ENCODE measurements around the gene F12. TPM values are rescaled to one million over a fixed set of nuclear protein-coding genes. Genes with fewer than 3 reads are reported as not detected.

Gene F12
- total RNA-seq, 1 experiment from 2014 or later, result not detected

GRCh38 chr5:177432839-177433657 lies 23.7 kb upstream of the F12 start:
- intact Hi-C loops (cut with micrococcal nuclease; ENCODE audit: unreplicated experiment), result no loop called here
- H3K27ac ChIP-seq (ENCODE audit: low read depth, low read length, poor library complexity, severe bottlenecking), result no peak overlapping the region
- ChIA-PET POLR2A (ENCODE audit: low non-redundant PET) (no interaction called here), CTCF (no interaction called here)
- H3K4me1 ChIP-seq (ENCODE audit: insufficient read depth, low read length, poor library complexity, severe bottlenecking), result peaks cover under 1% of the 10 kb centered on the region
- no peaks in the 10 kb centered on the region for H3K9me3 ChIP-seq (ENCODE audit: low read depth, low read length, poor library complexity, severe bottlenecking)
- no peak for TF ChIP-seq CTCF (conservative IDR thresholded peaks at IDR 0.05; ENCODE audit: low read depth, low read length)
- TF ChIP-seq EZH2 (IDR thresholded peaks at IDR 0.05; ENCODE audit: borderline replicate concordance, low read depth, low read length, poor library complexity, severe bottlenecking), result no peak
- no peaks in the 10 kb centered on the region for H3K27me3 ChIP-seq (replicated peaks; ENCODE audit: insufficient read depth, low read depth, low read length, poor library complexity)
- BruUV-seq (replicated peaks), result no TSS peak
- H3K4me3 ChIP-seq (ENCODE audit: low read depth, low read length, poor library complexity, severe bottlenecking), result no peak overlapping the region
- DNase-seq (ENCODE audit: low spot score), result no peak
- H3K36me3 ChIP-seq (ENCODE audit: insufficient read depth, low read length, poor library complexity, severe bottlenecking), result peaks cover 26% of the 10 kb centered on the region

GRCh38 chr5:177432143-177432838 lies 22.9 kb upstream of the F12 start:
- TF ChIP-seq CTCF (conservative IDR thresholded peaks at IDR 0.05; ENCODE audit: low read depth, low read length) (no peak), EZH2 (IDR thresholded peaks at IDR 0.05; ENCODE audit: borderline replicate concordance, low read depth, low read length, poor library complexity, severe bottlenecking) (no peak)
- CTCF ChIA-PET, result interaction anchor here (0.6 kb wide), 1 partner anchor 127 kb away, joined by 4 read pairs; no protein-coding TSS in a partner anchor

GRCh38 chr5:177431317-177432142 lies 22.2 kb upstream of the F12 start:
- DNase-seq (ENCODE audit: low spot score), result no peak

More at GRCh38 chr5:177432143-177432838, 22.9 kb upstream of the F12 start:
- BruUV-seq (replicated peaks), result no TSS peak
- Histone ChIP-seq H3K36me3 (ENCODE audit: insufficient read depth, low read length, poor library complexity, severe bottlenecking) (peaks cover 26% of the 10 kb centered on the region), H3K9me3 (ENCODE audit: low read depth, low read length, poor library complexity, severe bottlenecking) (no peaks in the 10 kb centered on the region), H3K4me3 (ENCODE audit: low read depth, low read length, poor library complexity, severe bottlenecking) (no peak overlapping the region), H3K27ac (ENCODE audit: low read depth, low read length, poor library complexity, severe bottlenecking) (no peak overlapping the region), H3K4me1 (ENCODE audit: insufficient read depth, low read length, poor library complexity, severe bottlenecking) (peaks cover 8% of the 10 kb centered on the region), H3K27me3 (replicated peaks; ENCODE audit: insufficient read depth, low read depth, low read length, poor library complexity) (no peaks in the 10 kb centered on the region)
- DNase-seq (ENCODE audit: low spot score), result no peak
- POLR2A ChIA-PET (ENCODE audit: low non-redundant PET), result no interaction called here
- intact Hi-C loops (cut with micrococcal nuclease; ENCODE audit: unreplicated experiment), result no loop called here

More at GRCh38 chr5:177431317-177432142, 22.2 kb upstream of the F12 start:
- POLR2A ChIA-PET (ENCODE audit: low non-redundant PET), result no interaction called here
- H3K36me3 ChIP-seq (ENCODE audit: insufficient read depth, low read length, poor library complexity, severe bottlenecking), result peaks cover 26% of the 10 kb centered on the region
- no peaks in the 10 kb centered on the region for H3K9me3 ChIP-seq (ENCODE audit: low read depth, low read length, poor library complexity, severe bottlenecking)
- intact Hi-C loops (cut with micrococcal nuclease; ENCODE audit: unreplicated experiment), result no loop called here
- no peak overlapping the region for H3K4me3 ChIP-seq (ENCODE audit: low read depth, low read length, poor library complexity, severe bottlenecking)
- no TSS peak for BruUV-seq (replicated peaks)
- no peaks in the 10 kb centered on the region for H3K27me3 ChIP-seq (replicated peaks; ENCODE audit: insufficient read depth, low read depth, low read length, poor library complexity)
- H3K27ac ChIP-seq (ENCODE audit: low read depth, low read length, poor library complexity, severe bottlenecking), result no peak overlapping the region
- CTCF ChIA-PET, result no interaction called here
- peaks cover 9% of the 10 kb centered on the region for H3K4me1 ChIP-seq (ENCODE audit: insufficient read depth, low read length, poor library complexity, severe bottlenecking)
- TF ChIP-seq EZH2 (IDR thresholded peaks at IDR 0.05; ENCODE audit: borderline replicate concordance, low read depth, low read length, poor library complexity, severe bottlenecking) (no peak), CTCF (conservative IDR thresholded peaks at IDR 0.05; ENCODE audit: low read depth, low read length) (no peak)

All from A673 (cell line).